ENCODE results near the gene TMEM219. TPM values are rescaled to one million over a fixed set of nuclear protein-coding genes. Genes with fewer than 3 reads are reported as not detected.

TMEM219 gene
- total RNA-seq, 2 donors from 2014 or later: 149 to 174 TPM

DNA sequence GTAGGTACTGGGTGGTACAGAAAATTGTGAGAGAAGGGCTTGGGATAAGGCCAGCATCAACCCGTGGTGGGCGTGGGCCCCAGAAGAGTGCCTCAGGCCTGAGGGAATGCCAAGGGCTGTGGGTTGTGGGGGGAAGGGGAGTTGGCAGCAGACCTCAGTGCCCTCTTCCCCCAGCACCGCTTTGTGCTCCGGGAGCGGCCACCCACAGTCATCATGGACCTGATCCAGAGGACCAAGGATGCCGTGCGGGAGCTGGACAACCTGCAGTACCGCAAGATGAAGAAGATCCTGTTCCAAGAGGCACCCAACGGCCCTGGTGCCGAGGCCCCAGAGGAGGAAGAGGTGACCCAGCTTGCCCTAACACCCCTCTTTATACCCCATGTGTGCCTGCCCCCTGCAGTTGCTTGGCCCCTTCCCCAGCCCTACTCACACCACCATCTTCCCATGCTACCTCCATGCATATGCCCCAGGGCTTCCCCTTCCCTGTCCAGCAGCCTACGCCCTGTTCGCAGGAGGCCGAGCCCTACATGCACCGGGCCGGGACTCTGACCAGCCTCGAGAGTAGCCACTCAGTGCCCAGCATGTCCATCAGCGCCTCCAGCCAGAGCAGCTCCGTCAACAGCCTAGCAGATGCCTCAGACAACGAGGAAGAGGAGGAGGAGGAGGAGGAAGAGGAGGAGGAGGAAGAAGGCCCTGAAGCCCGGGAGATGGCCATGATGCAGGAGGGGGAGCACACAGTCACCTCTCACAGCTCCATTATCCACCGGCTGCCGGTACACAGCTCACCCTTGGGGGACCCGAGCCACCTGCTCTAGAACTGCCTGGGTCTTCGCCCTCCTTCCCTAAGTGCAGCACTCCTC is 20.9 kb downstream of the TMEM219 start:
- Histone ChIP-seq H3K4me1 (no peaks in the 10 kb centered on the region), H3K36me3 (peaks cover 22% of the 10 kb centered on the region), H3K9ac (ENCODE audit: low read depth in 2 of 2, low read length in 2 of 2) (no peak overlapping the region), H3K27me3 (no peaks in the 10 kb centered on the region), H3K9me3 (no peaks in the 10 kb centered on the region), H3K4me3 (no peak overlapping the region), H3K27ac (no peak overlapping the region)
- DNase-seq: no peak
- TF ChIP-seq, protein P1, sequence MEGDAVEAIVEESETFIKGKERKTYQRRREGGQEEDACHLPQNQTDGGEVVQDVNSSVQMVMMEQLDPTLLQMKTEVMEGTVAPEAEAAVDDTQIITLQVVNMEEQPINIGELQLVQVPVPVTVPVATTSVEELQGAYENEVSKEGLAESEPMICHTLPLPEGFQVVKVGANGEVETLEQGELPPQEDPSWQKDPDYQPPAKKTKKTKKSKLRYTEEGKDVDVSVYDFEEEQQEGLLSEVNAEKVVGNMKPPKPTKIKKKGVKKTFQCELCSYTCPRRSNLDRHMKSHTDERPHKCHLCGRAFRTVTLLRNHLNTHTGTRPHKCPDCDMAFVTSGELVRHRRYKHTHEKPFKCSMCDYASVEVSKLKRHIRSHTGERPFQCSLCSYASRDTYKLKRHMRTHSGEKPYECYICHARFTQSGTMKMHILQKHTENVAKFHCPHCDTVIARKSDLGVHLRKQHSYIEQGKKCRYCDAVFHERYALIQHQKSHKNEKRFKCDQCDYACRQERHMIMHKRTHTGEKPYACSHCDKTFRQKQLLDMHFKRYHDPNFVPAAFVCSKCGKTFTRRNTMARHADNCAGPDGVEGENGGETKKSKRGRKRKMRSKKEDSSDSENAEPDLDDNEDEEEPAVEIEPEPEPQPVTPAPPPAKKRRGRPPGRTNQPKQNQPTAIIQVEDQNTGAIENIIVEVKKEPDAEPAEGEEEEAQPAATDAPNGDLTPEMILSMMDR (IDR thresholded peaks at IDR 0.05): no peak
- intact Hi-C loops (cut with DNase I): no loop called here

DNA sequence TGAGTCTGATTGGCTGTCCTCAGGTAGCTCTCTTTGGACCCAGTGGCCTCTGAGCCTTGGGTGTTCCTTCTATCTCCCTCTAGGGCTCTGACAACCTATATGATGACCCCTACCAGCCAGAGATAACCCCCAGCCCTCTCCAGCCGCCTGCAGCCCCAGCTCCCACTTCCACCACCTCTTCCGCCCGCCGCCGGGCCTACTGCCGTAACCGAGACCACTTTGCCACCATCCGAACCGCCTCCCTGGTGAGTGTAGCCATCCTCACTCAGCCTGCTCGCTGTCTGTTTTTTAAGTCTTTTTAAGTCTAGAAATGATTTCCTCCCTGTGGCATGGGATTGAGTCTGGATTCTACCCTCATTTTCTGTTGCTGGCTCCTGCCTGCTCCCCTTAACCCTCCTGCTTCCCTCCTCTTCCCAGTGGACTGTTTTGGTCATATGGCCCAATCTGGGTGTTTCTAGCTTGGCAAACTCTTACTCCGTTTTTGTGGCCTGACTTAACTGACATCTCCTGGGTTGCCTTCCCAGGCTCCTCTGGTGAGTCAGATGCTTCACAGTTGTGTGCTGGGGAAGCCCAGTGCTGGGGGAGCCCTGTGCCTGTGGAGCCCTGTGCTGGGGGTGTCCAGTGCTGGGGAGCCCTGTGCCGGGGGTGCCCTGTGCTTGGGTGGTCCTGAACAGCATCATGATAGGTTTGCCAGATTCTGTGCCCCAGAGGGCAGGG is 21.7 kb downstream of the TMEM219 start:
- intact Hi-C loops (cut with DNase I): no loop called here
- Histone ChIP-seq H3K9me3 (no peaks in the 10 kb centered on the region), H3K27ac (no peak overlapping the region), H3K4me3 (no peak overlapping the region), H3K4me1 (no peaks in the 10 kb centered on the region), H3K9ac (ENCODE audit: low read depth in 2 of 2, low read length in 2 of 2) (no peak overlapping the region), H3K36me3 (peaks cover 20% of the 10 kb centered on the region), H3K27me3 (no peaks in the 10 kb centered on the region)
- DNase-seq: no peak
- TF ChIP-seq, protein P1 (IDR thresholded peaks at IDR 0.05): no peak

DNA sequence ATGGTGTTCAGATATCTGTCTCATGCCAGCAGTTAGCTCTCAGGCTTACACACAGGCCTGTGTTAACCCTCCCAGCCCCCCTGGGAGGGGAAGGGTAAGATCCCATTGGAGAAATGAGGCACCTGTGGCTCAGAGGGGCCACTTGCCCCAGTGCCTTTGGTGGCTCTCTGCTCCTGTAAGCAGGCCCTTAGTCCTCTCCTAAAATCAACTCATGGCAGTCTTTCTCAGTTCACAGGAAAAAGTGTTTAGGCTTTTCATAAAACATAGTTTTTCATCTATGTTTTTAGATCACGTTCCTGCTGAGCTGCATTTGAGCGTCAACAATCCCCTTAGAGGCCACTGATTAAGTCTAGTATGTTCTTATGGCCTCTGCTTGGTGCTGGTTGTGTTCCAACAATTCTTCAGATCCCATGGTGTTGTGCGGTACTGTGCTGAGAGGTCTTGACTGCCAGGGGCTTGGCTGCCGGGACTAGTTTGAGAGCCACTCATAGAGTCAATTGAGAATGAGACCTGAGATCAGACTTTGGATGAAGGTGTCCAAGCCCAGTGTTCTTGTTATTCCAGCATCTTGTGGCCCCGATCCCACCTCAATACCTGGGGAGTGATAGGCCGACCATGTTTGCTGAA is 22.4 kb downstream of the TMEM219 start:
- DNase-seq: no peak
- Histone ChIP-seq H3K27me3 (no peaks in the 10 kb centered on the region), H3K9me3 (no peaks in the 10 kb centered on the region), H3K36me3 (peaks cover 13% of the 10 kb centered on the region), H3K4me3 (no peak overlapping the region), H3K9ac (ENCODE audit: low read depth in 2 of 2, low read length in 2 of 2) (no peak overlapping the region), H3K4me1 (no peaks in the 10 kb centered on the region), H3K27ac (no peak overlapping the region)
- intact Hi-C loops (cut with DNase I): no loop called here
- TF ChIP-seq, protein P1 (IDR thresholded peaks at IDR 0.05): no peak

DNA sequence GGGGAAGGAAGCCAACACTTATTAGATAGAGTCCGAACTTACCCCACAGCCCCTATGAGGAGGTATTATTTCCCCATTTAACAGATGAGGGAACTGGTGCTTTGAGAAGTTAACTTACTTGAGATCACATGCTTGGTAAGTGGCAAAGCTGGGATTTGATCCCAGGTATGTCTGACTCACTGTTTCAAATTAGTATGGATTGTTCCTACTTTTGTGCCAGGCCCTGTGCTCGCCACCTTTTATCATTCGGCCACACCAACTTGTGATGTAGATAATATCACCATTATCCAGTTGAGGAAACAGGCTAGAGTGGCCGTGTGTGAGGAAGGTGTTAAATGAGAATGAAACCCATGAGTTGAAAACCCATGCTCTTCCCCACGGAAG is 22.9 kb downstream of the TMEM219 start:
- H3K36me3 ChIP-seq: peaks cover 12% of the 10 kb centered on the region
- H3K27me3 ChIP-seq: no peaks in the 10 kb centered on the region
- TF ChIP-seq, protein P1 (IDR thresholded peaks at IDR 0.05): no peak
- intact Hi-C loops (cut with DNase I): no loop called here
- no peak for DNase-seq
- H3K9me3 ChIP-seq: no peaks in the 10 kb centered on the region
- H3K9ac ChIP-seq (ENCODE audit: low read depth in 2 of 2, low read length in 2 of 2): no peak overlapping the region
- no peak overlapping the region for H3K27ac ChIP-seq
- peaks cover 2% of the 10 kb centered on the region for H3K4me1 ChIP-seq
- H3K4me3 ChIP-seq: no peak overlapping the region

DNA sequence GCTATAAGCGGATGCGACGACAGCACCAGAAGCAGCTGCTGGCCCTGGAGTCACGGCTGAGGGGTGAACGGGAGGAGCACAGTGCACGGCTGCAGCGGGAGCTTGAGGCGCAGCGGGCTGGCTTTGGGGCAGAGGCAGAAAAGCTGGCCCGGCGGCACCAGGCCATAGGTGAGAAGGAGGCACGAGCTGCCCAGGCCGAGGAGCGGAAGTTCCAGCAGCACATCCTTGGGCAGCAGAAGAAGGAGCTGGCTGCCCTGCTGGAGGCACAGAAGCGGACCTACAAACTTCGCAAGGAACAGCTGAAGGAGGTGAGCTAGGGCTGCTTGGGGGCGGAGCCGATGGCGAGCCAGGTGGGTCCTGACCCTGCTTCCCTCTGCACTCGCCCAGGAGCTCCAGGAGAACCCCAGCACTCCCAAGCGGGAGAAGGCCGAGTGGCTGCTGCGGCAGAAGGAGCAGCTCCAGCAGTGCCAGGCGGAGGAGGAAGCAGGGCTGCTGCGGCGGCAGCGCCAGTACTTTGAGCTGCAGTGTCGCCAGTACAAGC is 23.5 kb downstream of the TMEM219 start:
- DNase-seq: no peak
- intact Hi-C loops (cut with DNase I): no loop called here
- Histone ChIP-seq H3K4me1 (peaks cover 4% of the 10 kb centered on the region), H3K27me3 (no peaks in the 10 kb centered on the region), H3K9me3 (no peaks in the 10 kb centered on the region), H3K36me3 (peaks cover 8% of the 10 kb centered on the region), H3K27ac (no peak overlapping the region), H3K4me3 (no peak overlapping the region), H3K9ac (ENCODE audit: low read depth in 2 of 2, low read length in 2 of 2) (no peak overlapping the region)
- TF ChIP-seq, protein P1 (IDR thresholded peaks at IDR 0.05): no peak
